Neural cell (in vitro differentiated cells): ENCODE results near the gene PCMT1. TPM values are rescaled to one million over a fixed set of nuclear protein-coding genes. Genes with fewer than 3 reads are reported as not detected.

Source experiments
- H2AFZ ChIP-seq: fragments of 200-600, 300-800 bp; sonication (generic), shearing (Covaris generic); 2 replicates; pipeline ENCODE4 v1.6.0; 2014; ENCODE audit warnings: low read depth, mild to moderate bottlenecking, antibody characterized with exemption, low read length, moderate library complexity
- H3F3A ChIP-seq: fragments of 200-600 bp; shearing (Covaris generic); 2 replicates; pipeline ENCODE4 v1.6.1; 2016; ENCODE audit warnings: mild to moderate bottlenecking, moderate library complexity, mixed read lengths, antibody characterized with exemption, low read length; ENCODE audit not compliant: insufficient read depth, poor library complexity, severe bottlenecking
- H3K27ac ChIP-seq: fragments of 200-600, 300-800 bp; sonication (generic), shearing (Covaris generic); 2 replicates; pipeline ENCODE4 v1.5.1; 2014; ENCODE audit warnings: mild to moderate bottlenecking, low read length, moderate library complexity
- H3K27me3 ChIP-seq: fragments of 300-800, 200-600 bp; sonication (generic), shearing (Covaris generic); 2 replicates; pipeline ENCODE4 v1.6.0; 2014; ENCODE audit warnings: mild to moderate bottlenecking, low read depth, low read length, moderate library complexity; ENCODE audit not compliant: insufficient read depth
- H3K36me3 ChIP-seq: fragments of 300-800, 200-600 bp; sonication (generic), shearing (Covaris generic); 2 replicates; pipeline ENCODE4 v1.5.1; 2014; ENCODE audit warnings: mild to moderate bottlenecking, antibody characterized with exemption, low read length, moderate library complexity; ENCODE audit not compliant: insufficient read depth
- H3K4me2 ChIP-seq: fragments of 300-800, 200-600 bp; sonication (generic), shearing (Covaris generic); 2 replicates; pipeline ENCODE4 v1.6.0; 2014; ENCODE audit warnings: mild to moderate bottlenecking, low read length
- H3K4me3 ChIP-seq: fragments of 300-800, 200-600 bp; sonication (generic), shearing (Covaris generic); 2 replicates; pipeline ENCODE4 v1.5.1; 2014; ENCODE audit warnings: mild to moderate bottlenecking, low read length, moderate library complexity
- H3K79me2 ChIP-seq: fragments of 200-600 bp; shearing (Covaris generic); replicated peaks from 2 replicates; pipeline ENCODE4 v1.6.0; 2014; ENCODE audit warnings: mild to moderate bottlenecking, low read length, moderate library complexity; ENCODE audit not compliant: insufficient read depth
- H3K9ac ChIP-seq: fragments of 300-800, 200-600 bp; sonication (generic), shearing (Covaris generic); 2 replicates; pipeline ENCODE4 v1.6.1; 2016; ENCODE audit warnings: mild to moderate bottlenecking, low read length, mixed read lengths
- H3K9me2 ChIP-seq: fragments of 200-600 bp; shearing (Covaris generic); 2 replicates; pipeline ENCODE4 v1.6.1; 2016; ENCODE audit warnings: mild to moderate bottlenecking, low read length, mixed read lengths; ENCODE audit not compliant: insufficient read depth
- H3K9me3 ChIP-seq: fragments of 200-600, 300-800 bp; sonication (generic), shearing (Covaris generic); 2 replicates; pipeline ENCODE4 v1.6.1; 2016; ENCODE audit warnings: mild to moderate bottlenecking, mixed run types, low read length, moderate library complexity, mixed read lengths
- H4K20me1 ChIP-seq: fragments of 200-600 bp; shearing (Covaris generic); 2 replicates; pipeline ENCODE4 v1.6.1; 2016; ENCODE audit warnings: mild to moderate bottlenecking, mixed run types; ENCODE audit not compliant: insufficient read depth
- CTCF ChIP-seq: fragments of 450-650 bp; IDR thresholded peaks from 2 replicates; pipeline ENCODE4 v1.5.1; 2014; ENCODE audit warnings: antibody characterized with exemption, mild to moderate bottlenecking, moderate library complexity; ENCODE audit not compliant: poor library complexity, severe bottlenecking
- EP300 ChIP-seq: fragments of 450-650 bp; conservative IDR thresholded peaks from 2 replicates; pipeline ENCODE4 v1.6.1; 2014; ENCODE audit warnings: antibody characterized with exemption, mild to moderate bottlenecking, moderate library complexity; ENCODE audit not compliant: poor library complexity, severe bottlenecking
- EZH2 ChIP-seq: fragments of 200-600, 300-800 bp; shearing (Covaris generic), sonication (generic); IDR thresholded peaks from 2 replicates; pipeline ENCODE4 v1.6.1; 2014; ENCODE audit warnings: antibody characterized with exemption, low read length, borderline replicate concordance, mild to moderate bottlenecking; ENCODE audit not compliant: insufficient read depth, poor library complexity, severe bottlenecking
- MXI1 ChIP-seq: fragments of 450-650 bp; conservative IDR thresholded peaks from 2 replicates; pipeline ENCODE4 v1.6.1; 2014; ENCODE audit warnings: antibody characterized with exemption, mild to moderate bottlenecking; ENCODE audit not compliant: poor library complexity, severe bottlenecking
- POLR2AphosphoS5 ChIP-seq: IDR thresholded peaks from 2 replicates; pipeline ENCODE4 v1.6.1; 2012
- RAD21 ChIP-seq: fragments of 450-650 bp; conservative IDR thresholded peaks from 2 replicates; pipeline ENCODE4 v1.6.1; 2014; ENCODE audit warnings: antibody characterized with exemption, mild to moderate bottlenecking, moderate library complexity
- REST ChIP-seq: IDR thresholded peaks from 2 replicates; pipeline ENCODE4 v1.6.1; 2012; ENCODE audit warnings: borderline replicate concordance
- SMC3 ChIP-seq: fragments of 450-650 bp; conservative IDR thresholded peaks from 2 replicates; pipeline ENCODE4 v1.6.1; 2014; ENCODE audit warnings: antibody characterized with exemption, mild to moderate bottlenecking, moderate library complexity; ENCODE audit not compliant: poor library complexity
- TAF1 ChIP-seq: IDR thresholded peaks from 2 replicates; pipeline ENCODE4 v1.6.1; 2012; ENCODE audit warnings: low read depth
- polyA plus RNA-seq: library from polyadenylated mRNA; depleted of rRNA; stranded (reverse); fragments of >200 nt; gene quantifications from 2 replicates; pipeline ENCODE4 v1.2.3, GENCODE V29; 2014

The PCMT1 gene
- polyA plus RNA-seq, 1 donor from 2014 or later, result 384 TPM

GRCh38 chr6:149851461-149852110 lies 102.0 kb downstream of the PCMT1 start:
- H3K9me2 ChIP-seq, result no peaks in the 10 kb centered on the region
- no peak overlapping the region for H3K27ac ChIP-seq
- H3K27me3 ChIP-seq, result no peaks in the 10 kb centered on the region
- H3K4me3 ChIP-seq, result no peak overlapping the region
- no peak for TF ChIP-seq TAF1
- no peak for TF ChIP-seq POLR2AphosphoS5
- no peak for TF ChIP-seq RAD21
- no peak for TF ChIP-seq CTCF
- no peak for TF ChIP-seq REST
- no peak for TF ChIP-seq MXI1
- TF ChIP-seq EP300, result no peak
- no peak for TF ChIP-seq SMC3
- no peak for TF ChIP-seq EZH2
- no peaks in the 10 kb centered on the region for H3F3A ChIP-seq
- no peak overlapping the region for H3K9ac ChIP-seq
- H3K9me3 ChIP-seq, result no peaks in the 10 kb centered on the region
- no peak overlapping the region for H2AFZ ChIP-seq
- peaks cover 2% of the 10 kb centered on the region for H3K79me2 ChIP-seq
- no peaks in the 10 kb centered on the region for H3K36me3 ChIP-seq
- H4K20me1 ChIP-seq, result no peaks in the 10 kb centered on the region
- no peak overlapping the region for H3K4me2 ChIP-seq

GRCh38 chr6:149852180-149852579 lies 102.6 kb downstream of the PCMT1 start:
- H4K20me1 ChIP-seq, result no peaks in the 10 kb centered on the region

More at GRCh38 chr6:149852180-149852579, 102.6 kb downstream of the PCMT1 start:
- Histone ChIP-seq H3K36me3 (no peaks in the 10 kb centered on the region), H3K9me2 (no peaks in the 10 kb centered on the region), H2AFZ (no peak overlapping the region), H3K79me2 (peaks cover 3% of the 10 kb centered on the region), H3K27ac (no peak overlapping the region), H3K9me3 (no peaks in the 10 kb centered on the region), H3F3A (no peaks in the 10 kb centered on the region), H3K4me3 (no peak overlapping the region), H3K4me2 (no peak overlapping the region), H3K9ac (no peak overlapping the region), H3K27me3 (no peaks in the 10 kb centered on the region)
- no peak for TF ChIP-seq EZH2
- TF ChIP-seq TAF1, result no peak
- TF ChIP-seq SMC3, result no peak
- TF ChIP-seq POLR2AphosphoS5, result no peak
- no peak for TF ChIP-seq MXI1
- no peak for TF ChIP-seq REST
- no peak for TF ChIP-seq RAD21
- TF ChIP-seq EP300, result no peak
- TF ChIP-seq CTCF, result no peak
